Activated CD4-positive, alpha-beta memory T cell treated with anti-CD3 and anti-CD28 coated beads, Interleukin-2, amount 10 ng/mL, durations not matched to agents 7 days and 5 days (primary cell): ENCODE data around the gene MTX2. TPM values are rescaled to one million over a fixed set of nuclear protein-coding genes. Genes with fewer than 3 reads are reported as not detected.
"Not testable (repeated sequence)": the region's sequence is repeated elsewhere in the genome, so short reads cannot be mapped to it uniquely, and the experiment has no call there.

ENCODE experiments used
- CTCF ChIA-PET: fragments of 350-600 bp; sonication (Branson Sonifier 250); formaldehyde crosslinking; loops from one replicate; lab custom pipeline; 2021; ENCODE audit warnings: antibody characterized with exemption, inconsistent platforms; lab: Charles Lee
- POLR2A ChIA-PET: fragments of 350-600 bp; sonication (Branson Sonifier 250); formaldehyde crosslinking; loops from one replicate; lab custom pipeline; 2021; ENCODE audit warnings: antibody characterized with exemption; lab: Charles Lee
- DNase-seq: peaks from one replicate; pipeline ENCODE4 v3.0.0-alpha.2; 2020
- H3K27ac Mint-ChIP-seq: one replicate; pipeline ENCODE4 v1.8.0; 2021; ENCODE audit warnings: mild to moderate bottlenecking, mixed read lengths
- H3K27me3 Mint-ChIP-seq: one replicate; pipeline ENCODE4 v1.8.0; 2021; ENCODE audit warnings: mixed read lengths
- H3K36me3 Mint-ChIP-seq: one replicate; pipeline ENCODE4 v1.8.0; 2021; ENCODE audit warnings: low read depth, mixed read lengths
- H3K4me1 Mint-ChIP-seq: one replicate; pipeline ENCODE4 v1.8.0; 2021; ENCODE audit warnings: mixed read lengths
- H3K4me3 Mint-ChIP-seq: one replicate; pipeline ENCODE4 v1.8.0; 2021; ENCODE audit warnings: mild to moderate bottlenecking, mixed read lengths
- H3K9me3 Mint-ChIP-seq: one replicate; pipeline ENCODE4 v1.8.0; 2021; ENCODE audit warnings: mixed read lengths
- total RNA-seq, 2 experiments: library from RNA; stranded (reverse); gene quantifications; one replicate each; pipeline ENCODE4 v1.2.3, GENCODE V29; 2021

The MTX2 gene
- total RNA-seq, 2 experiments from 2014 or later: 12.2 to 15.1 TPM

- no peak overlapping the region for H3K27ac Mint-ChIP-seq
- H3K36me3 Mint-ChIP-seq: peaks cover 3% of the 10 kb centered on the region
- no peak for DNase-seq
- CTCF ChIA-PET: no interaction called here
- H3K27me3 Mint-ChIP-seq: no peaks in the 10 kb centered on the region
- no peak overlapping the region for H3K4me3 Mint-ChIP-seq
- no peaks in the 10 kb centered on the region for H3K9me3 Mint-ChIP-seq
- POLR2A ChIA-PET: no interaction called here
- H3K4me1 Mint-ChIP-seq: peaks cover 26% of the 10 kb centered on the region
These were observed 24.1 kb downstream of the MTX2 start for GRCh38 chr2:176293334-176293733.

DNA sequence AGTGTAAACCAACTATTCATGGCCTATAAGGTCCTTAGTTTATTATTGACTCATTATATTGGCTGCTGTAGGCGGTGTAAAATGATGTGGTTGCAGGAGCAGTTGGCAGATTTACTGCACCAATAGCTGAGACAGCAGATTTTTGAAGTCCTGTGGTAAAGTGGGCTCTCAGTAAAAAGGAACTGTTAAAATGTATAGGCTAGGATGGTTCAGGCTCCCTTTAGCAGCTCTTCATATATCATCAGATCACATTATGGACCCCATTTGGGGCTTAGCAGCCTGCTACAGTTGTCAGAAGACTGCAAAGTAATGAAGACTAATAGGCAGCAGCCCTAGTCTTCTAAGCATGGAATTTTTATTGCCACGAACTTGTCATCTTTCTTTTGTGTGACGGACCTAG lies 27.8 kb downstream of the MTX2 start:
- Mint-ChIP-seq H3K4me3 (no peak overlapping the region), H3K4me1 (peaks cover 7% of the 10 kb centered on the region), H3K27ac (no peak overlapping the region), H3K9me3 (no peaks in the 10 kb centered on the region), H3K36me3 (no peaks in the 10 kb centered on the region), H3K27me3 (no peaks in the 10 kb centered on the region)
- DNase-seq: no peak
- ChIA-PET CTCF (no interaction called here), POLR2A (no interaction called here)

- H3K9me3 Mint-ChIP-seq: no peaks in the 10 kb centered on the region
- no peak overlapping the region for H3K4me3 Mint-ChIP-seq
- no peaks in the 10 kb centered on the region for H3K27me3 Mint-ChIP-seq
- POLR2A ChIA-PET: no interaction called here
- no peak overlapping the region for H3K27ac Mint-ChIP-seq
- CTCF ChIA-PET: no interaction called here
- H3K4me1 Mint-ChIP-seq: peaks cover 1% of the 10 kb centered on the region
- no peak for DNase-seq
- no peaks in the 10 kb centered on the region for H3K36me3 Mint-ChIP-seq
These were observed 28.5 kb downstream of the MTX2 start for GRCh38 chr2:176297737-176298136.

GRCh38 chr2:176306020-176306419 lies 36.8 kb downstream of the MTX2 start:
- H3K4me1 Mint-ChIP-seq, DNase-seq, H3K4me3 Mint-ChIP-seq, H3K9me3 Mint-ChIP-seq, H3K27ac Mint-ChIP-seq, POLR2A ChIA-PET, CTCF ChIA-PET, H3K27me3 Mint-ChIP-seq: not testable (repeated sequence)
- H3K36me3 Mint-ChIP-seq: peaks cover 46% of the 10 kb centered on the region

DNA sequence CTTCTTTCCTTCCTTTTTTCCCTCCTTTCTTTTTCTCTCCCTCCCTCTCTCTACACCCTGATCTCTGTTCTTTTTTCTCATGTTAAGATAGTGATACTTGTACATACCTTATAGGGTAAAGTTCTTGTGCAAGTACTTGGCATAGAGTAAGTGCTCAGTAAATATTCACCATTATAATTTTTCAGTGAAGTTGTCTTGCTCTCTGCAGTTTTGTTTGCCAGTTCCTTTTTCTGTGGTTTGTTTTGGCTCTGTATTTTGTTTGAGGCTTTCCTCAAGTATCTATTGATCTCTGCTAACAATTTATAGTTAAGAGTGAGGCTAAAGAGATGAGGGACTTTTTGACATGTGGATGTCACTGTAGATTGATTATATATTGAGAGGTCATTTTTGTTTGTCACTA lies 48.0 kb downstream of the MTX2 start:
- POLR2A ChIA-PET: no interaction called here
- CTCF ChIA-PET: no interaction called here

DNA sequence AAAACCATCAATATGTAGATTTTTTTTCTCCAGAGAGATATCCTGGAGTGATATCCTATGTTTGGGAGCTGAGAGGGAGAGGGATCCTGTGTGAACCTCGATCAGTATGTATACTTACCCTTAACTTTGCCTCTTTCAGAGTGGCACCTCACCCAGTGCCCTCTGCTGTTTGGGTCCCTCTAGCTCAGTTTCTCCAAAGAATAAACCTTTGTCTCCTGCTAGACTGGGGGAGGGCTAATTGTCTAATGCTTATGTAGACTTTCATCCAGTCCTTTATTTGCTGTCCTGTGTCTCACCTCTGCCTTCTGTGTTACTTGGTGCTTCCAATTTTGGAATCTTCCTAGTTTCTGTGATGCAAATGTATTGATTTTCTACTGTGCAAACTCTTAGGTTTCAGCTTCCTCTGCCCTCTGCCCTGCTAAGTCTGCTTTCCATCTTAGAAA lies 48.4 kb downstream of the MTX2 start:
- Mint-ChIP-seq H3K4me1 (no peaks in the 10 kb centered on the region), H3K4me3 (no peak overlapping the region), H3K9me3 (no peaks in the 10 kb centered on the region), H3K27ac (no peak overlapping the region), H3K36me3 (no peaks in the 10 kb centered on the region), H3K27me3 (no peaks in the 10 kb centered on the region)
- CTCF ChIA-PET: no interaction called here
- POLR2A ChIA-PET: no interaction called here
- no peak for DNase-seq

More for the DNA sequence above, 48.0 kb downstream of the MTX2 start:
- Mint-ChIP-seq H3K36me3 (no peaks in the 10 kb centered on the region), H3K4me1 (no peaks in the 10 kb centered on the region), H3K9me3 (no peaks in the 10 kb centered on the region), H3K27ac (no peak overlapping the region), H3K27me3 (no peaks in the 10 kb centered on the region), H3K4me3 (no peak overlapping the region)
- DNase-seq: no peak

- Mint-ChIP-seq H3K9me3 (no peaks in the 10 kb centered on the region), H3K4me3 (no peak overlapping the region), H3K36me3 (no peaks in the 10 kb centered on the region), H3K4me1 (no peaks in the 10 kb centered on the region), H3K27ac (no peak overlapping the region), H3K27me3 (no peaks in the 10 kb centered on the region)
- ChIA-PET POLR2A (no interaction called here), CTCF (no interaction called here)
- no peak for DNase-seq
These were observed 52.7 kb downstream of the MTX2 start for GRCh38 chr2:176321916-176322315.

GRCh38 chr2:176324862-176325261 lies 55.6 kb downstream of the MTX2 start:
- H3K4me1 Mint-ChIP-seq: no peaks in the 10 kb centered on the region
- CTCF ChIA-PET: no interaction called here
- no peaks in the 10 kb centered on the region for H3K9me3 Mint-ChIP-seq
- H3K4me3 Mint-ChIP-seq: no peak overlapping the region
- POLR2A ChIA-PET: no interaction called here
- DNase-seq: no peak
- no peaks in the 10 kb centered on the region for H3K27me3 Mint-ChIP-seq
- no peaks in the 10 kb centered on the region for H3K36me3 Mint-ChIP-seq
- H3K27ac Mint-ChIP-seq: no peak overlapping the region

DNA sequence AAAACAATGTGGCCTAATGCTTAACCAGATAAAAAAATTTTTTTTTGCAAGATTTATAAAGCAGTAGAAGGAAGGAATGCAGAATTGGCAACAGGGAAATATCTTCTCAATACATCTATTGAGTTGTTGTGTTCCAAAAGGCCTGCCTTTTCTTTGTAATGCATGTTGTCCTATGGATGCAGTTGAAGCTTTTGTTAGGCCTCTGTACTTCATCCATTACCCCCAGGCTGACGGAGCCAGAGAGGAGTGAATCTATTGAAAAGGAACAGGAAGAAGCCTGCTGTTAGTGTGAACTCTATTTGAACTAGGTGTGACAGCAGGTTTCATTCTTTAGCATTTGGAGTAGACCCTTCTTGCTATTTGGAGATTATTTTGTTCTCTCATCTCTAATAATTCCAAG lies 56.5 kb downstream of the MTX2 start:
- POLR2A ChIA-PET: no interaction called here

GRCh38 chr2:176328149-176328548 lies 58.9 kb downstream of the MTX2 start:
- H3K4me3 Mint-ChIP-seq: no peak overlapping the region
- no peaks in the 10 kb centered on the region for H3K27me3 Mint-ChIP-seq
- H3K9me3 Mint-ChIP-seq: no peaks in the 10 kb centered on the region
- no peaks in the 10 kb centered on the region for H3K4me1 Mint-ChIP-seq
- ChIA-PET POLR2A (no interaction called here), CTCF (no interaction called here)
- DNase-seq: no peak
- H3K36me3 Mint-ChIP-seq: no peaks in the 10 kb centered on the region
- H3K27ac Mint-ChIP-seq: no peak overlapping the region

More for the DNA sequence above, 56.5 kb downstream of the MTX2 start:
- no peaks in the 10 kb centered on the region for H3K9me3 Mint-ChIP-seq
- no peak overlapping the region for H3K4me3 Mint-ChIP-seq
- no peaks in the 10 kb centered on the region for H3K4me1 Mint-ChIP-seq
- H3K36me3 Mint-ChIP-seq: no peaks in the 10 kb centered on the region
- no peak overlapping the region for H3K27ac Mint-ChIP-seq
- CTCF ChIA-PET: no interaction called here
- DNase-seq: no peak
- no peaks in the 10 kb centered on the region for H3K27me3 Mint-ChIP-seq

DNA sequence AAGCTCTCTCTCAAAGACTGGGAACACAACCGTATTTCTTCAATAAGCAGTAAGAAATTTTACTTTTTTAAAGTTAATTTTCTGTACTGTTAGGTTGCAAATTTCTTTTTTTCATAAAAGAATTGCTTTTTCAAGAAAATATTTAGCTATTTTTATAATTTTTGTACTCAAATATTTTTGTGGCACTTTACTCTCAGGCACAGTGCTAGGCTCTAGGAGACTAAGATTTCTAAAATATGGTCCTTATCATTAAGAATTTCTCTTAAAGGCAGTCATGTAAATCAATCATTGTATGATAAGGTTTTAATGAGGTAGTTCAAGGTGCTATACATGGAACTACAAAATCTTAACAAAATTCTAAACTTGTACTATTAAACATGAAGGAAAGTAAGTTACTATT lies 61.4 kb downstream of the MTX2 start:
- POLR2A ChIA-PET: no interaction called here
- H3K4me1 Mint-ChIP-seq: no peaks in the 10 kb centered on the region
- no peak for DNase-seq
- CTCF ChIA-PET: no interaction called here
- no peaks in the 10 kb centered on the region for H3K27me3 Mint-ChIP-seq
- H3K4me3 Mint-ChIP-seq: no peak overlapping the region
- no peaks in the 10 kb centered on the region for H3K9me3 Mint-ChIP-seq
- no peaks in the 10 kb centered on the region for H3K36me3 Mint-ChIP-seq
- no peak overlapping the region for H3K27ac Mint-ChIP-seq

GRCh38 chr2:176331646-176332045 lies 62.4 kb downstream of the MTX2 start:
- no peak for DNase-seq
- H3K36me3 Mint-ChIP-seq: no peaks in the 10 kb centered on the region
- no peaks in the 10 kb centered on the region for H3K4me1 Mint-ChIP-seq
- ChIA-PET CTCF (no interaction called here), POLR2A (no interaction called here)
- H3K9me3 Mint-ChIP-seq: no peaks in the 10 kb centered on the region
- no peak overlapping the region for H3K27ac Mint-ChIP-seq
- H3K27me3 Mint-ChIP-seq: no peaks in the 10 kb centered on the region
- no peak overlapping the region for H3K4me3 Mint-ChIP-seq

DNA sequence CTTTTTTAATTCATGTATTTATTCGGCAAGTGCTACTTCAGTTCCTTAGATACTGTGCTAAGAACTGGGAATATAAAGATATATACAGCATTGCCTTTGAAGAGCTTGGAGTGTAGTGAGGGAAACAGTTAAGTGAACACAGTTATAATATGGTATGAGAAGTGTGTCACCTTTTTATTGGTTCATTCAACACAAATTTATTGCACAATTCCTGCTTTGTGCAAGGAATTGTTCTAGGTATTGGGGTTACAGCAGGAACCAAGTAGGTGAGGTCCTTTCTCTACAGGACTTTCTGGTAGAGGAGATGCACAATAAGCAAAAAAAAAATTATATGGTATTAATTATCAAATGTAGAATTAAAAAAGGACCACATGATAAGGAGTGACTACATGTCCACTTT lies 65.5 kb downstream of the MTX2 start:
- no peaks in the 10 kb centered on the region for H3K9me3 Mint-ChIP-seq
- H3K27me3 Mint-ChIP-seq: no peaks in the 10 kb centered on the region
- no peaks in the 10 kb centered on the region for H3K4me1 Mint-ChIP-seq
- CTCF ChIA-PET: no interaction called here
- no peak for DNase-seq
- H3K27ac Mint-ChIP-seq: no peak overlapping the region
- H3K36me3 Mint-ChIP-seq: peaks cover 8% of the 10 kb centered on the region
- H3K4me3 Mint-ChIP-seq: no peak overlapping the region
- POLR2A ChIA-PET: no interaction called here

GRCh38 chr2:176338395-176338794 lies 69.2 kb downstream of the MTX2 start:
- POLR2A ChIA-PET: no interaction called here
- Mint-ChIP-seq H3K27ac (no peak overlapping the region), H3K27me3 (no peaks in the 10 kb centered on the region), H3K36me3 (peaks cover 8% of the 10 kb centered on the region), H3K9me3 (no peaks in the 10 kb centered on the region), H3K4me3 (no peak overlapping the region), H3K4me1 (no peaks in the 10 kb centered on the region)
- no peak for DNase-seq
- CTCF ChIA-PET: no interaction called here

GRCh38 chr2:176339208-176339607 lies 70.0 kb downstream of the MTX2 start:
- ChIA-PET POLR2A (no interaction called here), CTCF (no interaction called here)

More at GRCh38 chr2:176339208-176339607, 70.0 kb downstream of the MTX2 start:
- Mint-ChIP-seq H3K36me3 (peaks cover 8% of the 10 kb centered on the region), H3K9me3 (no peaks in the 10 kb centered on the region), H3K27ac (no peak overlapping the region), H3K27me3 (no peaks in the 10 kb centered on the region), H3K4me1 (no peaks in the 10 kb centered on the region), H3K4me3 (no peak overlapping the region)
- no peak for DNase-seq
